NCI-H774 (cell line): Measurements from ENCODE around the gene LSM12.

Source experiments
- DNase-seq: peaks from one replicate; lab custom pipeline; 2025; lab: John Stamatoyannopoulos, UW

Gene LSM12

DNA sequence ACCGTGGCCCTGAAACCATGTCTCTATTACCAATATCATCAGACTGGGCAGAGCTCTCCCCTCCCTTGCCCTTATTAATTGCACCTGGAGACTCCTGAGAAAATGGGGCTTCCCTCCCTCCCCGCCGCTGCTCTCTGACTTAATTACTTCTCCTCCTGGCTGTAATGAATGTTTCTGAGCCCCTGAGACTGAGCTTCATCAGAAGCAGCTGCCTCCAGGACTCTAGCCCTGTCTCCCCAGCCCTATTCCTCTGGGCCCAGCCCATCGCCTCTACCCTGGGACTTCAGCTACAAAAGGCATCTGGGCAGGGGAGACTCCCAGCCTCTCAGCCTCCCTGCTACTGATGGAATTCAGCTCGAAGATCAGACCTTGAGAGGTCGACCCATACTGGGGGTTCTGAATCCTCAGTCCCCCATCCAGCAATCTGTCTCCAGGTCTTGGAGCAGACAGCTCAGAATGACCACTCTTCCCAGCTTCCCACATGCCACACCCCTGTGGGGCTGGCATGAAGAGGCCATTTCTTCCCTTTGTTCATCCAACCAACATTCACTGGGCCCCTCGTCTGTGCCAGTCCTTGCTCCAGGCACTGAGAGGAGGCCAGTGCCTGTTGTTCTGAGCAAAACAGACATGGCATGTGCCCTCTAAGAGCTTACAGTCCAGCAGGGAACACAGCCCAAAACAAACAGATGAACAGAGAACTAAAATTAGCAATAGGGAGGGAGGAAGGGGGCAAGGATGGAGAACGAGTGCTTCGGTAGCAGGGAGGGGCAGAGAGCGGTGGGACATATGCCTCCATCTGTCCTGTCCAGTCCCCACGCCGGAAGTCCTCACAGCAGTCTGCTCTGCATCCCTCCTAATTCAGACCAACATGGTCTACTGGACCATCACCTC is 79.1 kb downstream of the LSM12 start:
- no peak for DNase-seq

DNA sequence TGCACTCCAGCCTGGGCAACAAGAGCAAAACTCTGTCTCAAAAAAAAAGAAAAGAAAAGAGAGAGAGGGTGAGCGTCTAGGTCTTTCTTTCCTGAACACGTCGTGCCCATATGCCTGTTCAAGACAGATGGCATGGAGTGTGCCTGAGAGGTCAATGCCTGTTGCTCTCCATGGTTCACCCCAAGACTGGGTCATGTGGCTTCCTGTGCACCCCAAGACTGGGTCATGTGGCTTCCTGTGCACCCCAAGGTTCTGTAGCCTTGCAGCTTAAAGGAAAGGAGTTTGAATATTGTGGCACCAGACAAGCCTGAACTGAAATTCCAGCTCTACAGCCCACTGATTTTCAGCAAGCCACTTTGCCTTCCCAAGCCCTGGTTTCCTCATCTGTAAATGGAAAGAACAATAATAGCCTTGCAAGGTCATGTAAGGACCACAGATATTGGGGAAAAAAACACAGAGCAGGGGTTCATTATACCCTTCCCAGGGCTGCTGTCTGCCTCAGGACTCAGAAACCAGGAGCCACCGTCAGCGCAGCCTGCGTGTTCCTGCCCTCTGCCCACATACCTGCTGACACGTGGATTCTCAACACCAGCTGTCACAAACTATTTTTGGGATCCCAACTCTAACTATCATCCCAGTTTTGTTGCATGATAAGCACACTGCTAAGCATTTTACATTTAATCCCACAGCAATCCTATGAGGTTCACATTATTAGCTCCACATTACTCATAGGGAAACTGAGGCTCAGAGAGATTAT is 80.1 kb downstream of the LSM12 start:
- DNase-seq, result no peak

DNA sequence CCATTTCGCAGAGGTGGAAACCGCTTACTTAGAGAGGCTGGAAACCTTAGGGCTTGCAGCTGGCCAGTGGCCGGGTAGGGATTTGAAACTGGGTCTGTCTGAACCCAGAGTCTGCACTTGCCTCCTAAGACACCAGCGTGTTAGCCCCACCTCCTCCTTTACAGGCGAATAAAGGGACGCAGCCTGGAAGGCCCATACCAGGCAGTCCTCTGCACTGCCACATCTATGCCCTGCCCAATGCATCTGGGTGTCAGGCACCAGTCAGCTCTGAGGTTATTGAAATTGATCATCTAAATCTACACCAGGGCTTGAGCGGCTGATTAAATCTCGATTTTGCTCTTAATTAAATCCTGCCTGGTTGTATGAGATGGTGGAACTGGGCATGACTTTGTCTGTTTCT is 82.0 kb downstream of the LSM12 start:
- no peak for DNase-seq
